NT2/D1 (cell line): ENCODE results near the gene EXD3.

Source experiments
- DNase-seq: peaks from one replicate; pipeline ENCODE4 v3.0.0-alpha.2; 2011; ENCODE audit warnings: low read depth, low spot score
- H3K27me3 ChIP-seq: 2 replicates; pipeline ENCODE4 v1.6.0; 2011; ENCODE audit warnings: mild to moderate bottlenecking; ENCODE audit not compliant: insufficient read length, insufficient read depth
- H3K36me3 ChIP-seq: 2 replicates; pipeline ENCODE4 v1.6.1; 2011; ENCODE audit warnings: mild to moderate bottlenecking, low read length, mixed read lengths; ENCODE audit not compliant: insufficient read depth, insufficient read length
- H3K4me1 ChIP-seq: 2 replicates; pipeline ENCODE4 v1.5.1; 2011; ENCODE audit not compliant: insufficient read depth, insufficient read length
- H3K4me3 ChIP-seq: 2 replicates; pipeline ENCODE4 v1.5.1; 2011; ENCODE audit warnings: low read depth; ENCODE audit not compliant: insufficient read length
- H3K9ac ChIP-seq: 2 replicates; pipeline ENCODE4 v1.6.0; 2011; ENCODE audit warnings: low read depth; ENCODE audit not compliant: insufficient read length
- H3K9me3 ChIP-seq: 2 replicates; pipeline ENCODE4 v1.5.1; 2011; ENCODE audit warnings: mild to moderate bottlenecking, low read length; ENCODE audit not compliant: insufficient read depth
- SUZ12 ChIP-seq: IDR thresholded peaks from 2 replicates; pipeline ENCODE4 v1.6.1; 2011; ENCODE audit not compliant: insufficient read length, insufficient read depth; ENCODE audit errors: extremely low read depth
- YY1 ChIP-seq: IDR thresholded peaks from 2 replicates; pipeline ENCODE4 v1.6.1; 2011; ENCODE audit not compliant: insufficient read length, insufficient read depth
- ZNF274 ChIP-seq: IDR thresholded peaks from 2 replicates; pipeline ENCODE4 v1.6.1; 2011; ENCODE audit warnings: mild to moderate bottlenecking, low read depth, low read length

The EXD3 gene

GRCh38 chr9:137435980-137436760 is 13.2 kb upstream of the EXD3 start:
- no peak for DNase-seq
- Histone ChIP-seq H3K4me1 (peaks cover 2% of the 10 kb centered on the region), H3K4me3 (no peak overlapping the region), H3K36me3 (no peaks in the 10 kb centered on the region), H3K27me3 (no peaks in the 10 kb centered on the region), H3K9me3 (no peaks in the 10 kb centered on the region), H3K9ac (peak overlapping the region; percentile 50)
- TF ChIP-seq ZNF274, result no peak
- no peak for TF ChIP-seq YY1
- no peak for TF ChIP-seq SUZ12

- H3K36me3 ChIP-seq, result no peaks in the 10 kb centered on the region
- peak overlapping the region; percentile 50 for H3K9ac ChIP-seq
- no peak overlapping the region for H3K4me3 ChIP-seq
- no peak for DNase-seq
- peaks cover 2% of the 10 kb centered on the region for H3K4me1 ChIP-seq
- H3K9me3 ChIP-seq, result no peaks in the 10 kb centered on the region
- H3K27me3 ChIP-seq, result no peaks in the 10 kb centered on the region
- no peak for TF ChIP-seq YY1
Measured at GRCh38 chr9:137435381-137435891, 12.5 kb upstream of the EXD3 start.

GRCh38 chr9:137434498-137435380 is 11.8 kb upstream of the EXD3 start:
- no peak for DNase-seq
- no peaks in the 10 kb centered on the region for H3K36me3 ChIP-seq

GRCh38 chr9:137433916-137434431 is 11.0 kb upstream of the EXD3 start:
- DNase-seq, result no peak
- no peak overlapping the region for H3K9ac ChIP-seq
- no peaks in the 10 kb centered on the region for H3K27me3 ChIP-seq
- no peaks in the 10 kb centered on the region for H3K36me3 ChIP-seq
- no peaks in the 10 kb centered on the region for H3K9me3 ChIP-seq
- H3K4me1 ChIP-seq, result peaks cover 6% of the 10 kb centered on the region
- no peak overlapping the region for H3K4me3 ChIP-seq
- no peak for TF ChIP-seq SUZ12
- TF ChIP-seq YY1, result no peak
- no peak for TF ChIP-seq ZNF274

More at GRCh38 chr9:137434498-137435380, 11.8 kb upstream of the EXD3 start:
- Histone ChIP-seq H3K9ac (no peak overlapping the region), H3K4me3 (no peak overlapping the region), H3K9me3 (no peaks in the 10 kb centered on the region), H3K4me1 (peaks cover 6% of the 10 kb centered on the region), H3K27me3 (no peaks in the 10 kb centered on the region)
- TF ChIP-seq ZNF274 (no peak), YY1 (no peak), SUZ12 (no peak)

GRCh38 chr9:137433349-137433915 is 10.5 kb upstream of the EXD3 start:
- H3K4me3 ChIP-seq, result no peak overlapping the region
- TF ChIP-seq SUZ12, result no peak
- TF ChIP-seq ZNF274, result no peak
- no peak for TF ChIP-seq YY1
- DNase-seq, result no peak
- no peak overlapping the region for H3K9ac ChIP-seq
- peaks cover 6% of the 10 kb centered on the region for H3K4me1 ChIP-seq
- H3K27me3 ChIP-seq, result no peaks in the 10 kb centered on the region
- H3K9me3 ChIP-seq, result no peaks in the 10 kb centered on the region
- H3K36me3 ChIP-seq, result no peaks in the 10 kb centered on the region

- TF ChIP-seq YY1 (no peak), SUZ12 (no peak), ZNF274 (no peak)
- Histone ChIP-seq H3K4me1 (peaks cover 6% of the 10 kb centered on the region), H3K9ac (no peak overlapping the region), H3K4me3 (no peak overlapping the region), H3K9me3 (no peaks in the 10 kb centered on the region), H3K27me3 (no peaks in the 10 kb centered on the region), H3K36me3 (no peaks in the 10 kb centered on the region)
- no peak for DNase-seq
Measured at GRCh38 chr9:137432687-137433348, 9.9 kb upstream of the EXD3 start.
